Panc1 (cell line): ENCODE measurements around the gene RAB26.
"Not testable (repeated sequence)": the region's sequence is repeated elsewhere in the genome, so short reads cannot be mapped to it uniquely, and the experiment has no call there.

Experiments used
- CTCF ChIP-seq: fragments of 450-650 bp; IDR thresholded peaks from 2 replicates; pipeline ENCODE4 v1.5.1; 2017; ENCODE audit warnings: mild to moderate bottlenecking
- REST ChIP-seq, 2 experiments: IDR thresholded peaks; 2 replicates each; pipeline ENCODE4 v1.6.1; 2011 to 2012; ENCODE audit warnings: low read depth in 2 of 2, control low read depth in 1 of 2, low read length in 1 of 2, mild to moderate bottlenecking in 1 of 2, moderate library complexity in 1 of 2; ENCODE audit not compliant: insufficient read depth in 1 of 2

- TF ChIP-seq CTCF; REST (IDR thresholded peaks at IDR 0.05; ENCODE audit: insufficient read depth in 1 of 2, low read depth in 2 of 2, low read length in 1 of 2): not testable (repeated sequence)
These were observed 42.2 kb upstream of the RAB26 start for GRCh38 chr16:2106211-2106610.
